ENCODE results near the gene RTN4.

RTN4 gene

DNA sequence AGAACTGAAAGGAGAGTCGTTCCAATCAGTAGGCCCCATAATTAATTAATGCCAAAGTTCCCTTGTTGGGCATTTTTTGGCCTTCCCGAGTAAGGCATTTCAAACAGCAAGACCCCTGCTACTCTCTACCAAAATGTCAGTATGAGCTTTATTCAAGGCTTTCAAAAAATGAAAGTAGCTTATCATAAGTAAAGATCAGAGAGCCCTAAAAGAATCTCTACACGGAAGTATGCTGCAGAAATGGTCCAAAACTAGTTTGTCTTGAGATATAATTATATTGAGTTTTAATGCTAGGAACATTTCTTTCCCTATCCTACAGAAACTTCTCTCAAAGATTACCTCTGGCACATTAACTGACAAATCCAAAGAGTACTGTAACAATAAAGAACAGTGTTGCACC lies 43.9 kb downstream of the RTN4 start:
- H3K9me3 ChIP-seq (ENCODE audit: insufficient read depth, low read length) = no peaks in the 10 kb centered on the region
- H3K27ac ChIP-seq (ENCODE audit: low read length) = no peak overlapping the region
- H3K4me1 ChIP-seq (ENCODE audit: low read length) = peaks cover 20% of the 10 kb centered on the region
- no peaks in the 10 kb centered on the region for H3K36me3 ChIP-seq (replicated peaks; ENCODE audit: low read depth, low read length)
- TF ChIP-seq, protein P1, sequence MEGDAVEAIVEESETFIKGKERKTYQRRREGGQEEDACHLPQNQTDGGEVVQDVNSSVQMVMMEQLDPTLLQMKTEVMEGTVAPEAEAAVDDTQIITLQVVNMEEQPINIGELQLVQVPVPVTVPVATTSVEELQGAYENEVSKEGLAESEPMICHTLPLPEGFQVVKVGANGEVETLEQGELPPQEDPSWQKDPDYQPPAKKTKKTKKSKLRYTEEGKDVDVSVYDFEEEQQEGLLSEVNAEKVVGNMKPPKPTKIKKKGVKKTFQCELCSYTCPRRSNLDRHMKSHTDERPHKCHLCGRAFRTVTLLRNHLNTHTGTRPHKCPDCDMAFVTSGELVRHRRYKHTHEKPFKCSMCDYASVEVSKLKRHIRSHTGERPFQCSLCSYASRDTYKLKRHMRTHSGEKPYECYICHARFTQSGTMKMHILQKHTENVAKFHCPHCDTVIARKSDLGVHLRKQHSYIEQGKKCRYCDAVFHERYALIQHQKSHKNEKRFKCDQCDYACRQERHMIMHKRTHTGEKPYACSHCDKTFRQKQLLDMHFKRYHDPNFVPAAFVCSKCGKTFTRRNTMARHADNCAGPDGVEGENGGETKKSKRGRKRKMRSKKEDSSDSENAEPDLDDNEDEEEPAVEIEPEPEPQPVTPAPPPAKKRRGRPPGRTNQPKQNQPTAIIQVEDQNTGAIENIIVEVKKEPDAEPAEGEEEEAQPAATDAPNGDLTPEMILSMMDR (IDR thresholded peaks at IDR 0.05; ENCODE audit: low read depth, low read length) = no peak
- no peak for TF ChIP-seq EZH2phosphoT487 (IDR thresholded peaks at IDR 0.05; ENCODE audit: low read depth)
- H3K79me2 ChIP-seq (ENCODE audit: low read length) = peaks cover 72% of the 10 kb centered on the region
- H2AFZ ChIP-seq (ENCODE audit: low read depth, low read length) = no peak overlapping the region
- H3K9ac ChIP-seq (ENCODE audit: low read length) = no peak overlapping the region
- no peak overlapping the region for H3K4me3 ChIP-seq (ENCODE audit: low read length)
- no peaks in the 10 kb centered on the region for H3K27me3 ChIP-seq (ENCODE audit: low read depth, low read length)
- peaks cover 45% of the 10 kb centered on the region for H4K20me1 ChIP-seq (ENCODE audit: insufficient read depth, low read length)
- no peak overlapping the region for H3K4me2 ChIP-seq (ENCODE audit: low read length)

- H2AFZ ChIP-seq (ENCODE audit: low read depth, low read length) = no peak overlapping the region
- TF ChIP-seq EZH2phosphoT487 (IDR thresholded peaks at IDR 0.05; ENCODE audit: low read depth) = no peak
- TF ChIP-seq, protein P1 (IDR thresholded peaks at IDR 0.05; ENCODE audit: low read depth, low read length) = no peak
- no peaks in the 10 kb centered on the region for H3K9me3 ChIP-seq (ENCODE audit: insufficient read depth, low read length)
- no peak overlapping the region for H3K4me3 ChIP-seq (ENCODE audit: low read length)
- H3K79me2 ChIP-seq (ENCODE audit: low read length) = peaks cover 63% of the 10 kb centered on the region
- H4K20me1 ChIP-seq (ENCODE audit: insufficient read depth, low read length) = peaks cover 45% of the 10 kb centered on the region
- H3K27me3 ChIP-seq (ENCODE audit: low read depth, low read length) = no peaks in the 10 kb centered on the region
- H3K4me1 ChIP-seq (ENCODE audit: low read length) = peaks cover 13% of the 10 kb centered on the region
- H3K27ac ChIP-seq (ENCODE audit: low read length) = no peak overlapping the region
- H3K4me2 ChIP-seq (ENCODE audit: low read length) = no peak overlapping the region
- no peak overlapping the region for H3K9ac ChIP-seq (ENCODE audit: low read length)
- no peaks in the 10 kb centered on the region for H3K36me3 ChIP-seq (replicated peaks; ENCODE audit: low read depth, low read length)
Observed at GRCh38 chr2:55003706-55004639, 46.3 kb downstream of the RTN4 start.

GRCh38 chr2:55001716-55002115 lies 48.5 kb downstream of the RTN4 start:
- no peak overlapping the region for H3K27ac ChIP-seq (ENCODE audit: low read length)
- no peak overlapping the region for H2AFZ ChIP-seq (ENCODE audit: low read depth, low read length)
- no peaks in the 10 kb centered on the region for H3K9me3 ChIP-seq (ENCODE audit: insufficient read depth, low read length)
- H3K4me1 ChIP-seq (ENCODE audit: low read length) = peaks cover 24% of the 10 kb centered on the region
- peaks cover 54% of the 10 kb centered on the region for H4K20me1 ChIP-seq (ENCODE audit: insufficient read depth, low read length)
- H3K4me2 ChIP-seq (ENCODE audit: low read length) = no peak overlapping the region
- H3K27me3 ChIP-seq (ENCODE audit: low read depth, low read length) = no peaks in the 10 kb centered on the region
- H3K4me3 ChIP-seq (ENCODE audit: low read length) = no peak overlapping the region
- TF ChIP-seq, protein P1 (IDR thresholded peaks at IDR 0.05; ENCODE audit: low read depth, low read length) = no peak
- no peak for TF ChIP-seq EZH2phosphoT487 (IDR thresholded peaks at IDR 0.05; ENCODE audit: low read depth)
- H3K36me3 ChIP-seq (replicated peaks; ENCODE audit: low read depth, low read length) = no peaks in the 10 kb centered on the region
- H3K9ac ChIP-seq (ENCODE audit: low read length) = no peak overlapping the region
- peaks cover 53% of the 10 kb centered on the region for H3K79me2 ChIP-seq (ENCODE audit: low read length)

DNA sequence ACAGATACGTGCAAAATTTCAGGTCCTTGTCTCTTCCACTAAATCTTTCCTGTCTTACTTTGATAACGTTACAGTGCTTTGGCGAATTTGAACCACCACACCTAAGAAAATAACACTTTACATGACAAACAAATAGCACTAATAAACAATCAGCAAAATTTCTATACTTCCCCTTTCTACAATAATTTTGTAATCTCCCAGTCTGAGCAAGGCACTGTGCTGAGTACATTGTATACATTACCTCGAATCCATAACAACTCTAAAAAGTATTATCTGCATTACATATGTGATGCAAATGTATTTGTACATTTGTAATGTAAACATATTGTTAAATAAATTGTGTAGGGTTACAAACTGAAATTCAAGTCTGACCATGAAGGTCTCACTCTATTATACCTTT lies 49.9 kb downstream of the RTN4 start:
- no peak overlapping the region for H3K4me3 ChIP-seq (ENCODE audit: low read length)
- TF ChIP-seq EZH2phosphoT487 (IDR thresholded peaks at IDR 0.05; ENCODE audit: low read depth) = no peak
- TF ChIP-seq, protein P1 (IDR thresholded peaks at IDR 0.05; ENCODE audit: low read depth, low read length) = no peak
- H3K27ac ChIP-seq (ENCODE audit: low read length) = no peak overlapping the region
- no peaks in the 10 kb centered on the region for H3K27me3 ChIP-seq (ENCODE audit: low read depth, low read length)
- H4K20me1 ChIP-seq (ENCODE audit: insufficient read depth, low read length) = peaks cover 56% of the 10 kb centered on the region
- peaks cover 55% of the 10 kb centered on the region for H3K79me2 ChIP-seq (ENCODE audit: low read length)
- H3K4me1 ChIP-seq (ENCODE audit: low read length) = peaks cover 30% of the 10 kb centered on the region
- no peak overlapping the region for H3K4me2 ChIP-seq (ENCODE audit: low read length)
- H3K9me3 ChIP-seq (ENCODE audit: insufficient read depth, low read length) = no peaks in the 10 kb centered on the region
- no peak overlapping the region for H3K9ac ChIP-seq (ENCODE audit: low read length)
- no peak overlapping the region for H2AFZ ChIP-seq (ENCODE audit: low read depth, low read length)
- no peaks in the 10 kb centered on the region for H3K36me3 ChIP-seq (replicated peaks; ENCODE audit: low read depth, low read length)

Data from OCI-LY3 (cell line).